GM12878 (cell line): ENCODE data around the gene LRRC8A. TPM values are rescaled to one million over a fixed set of nuclear protein-coding genes. Genes with fewer than 3 reads are reported as not detected.
A peak's percentile ranks its signal among the peaks of the same experiment; 100 is the strongest.
"Not testable (repeated sequence)": the region's sequence is repeated elsewhere in the genome, so short reads cannot be mapped to it uniquely, and the experiment has no call there.

Experiments used
- ATAC-seq: fragments of 200-7000 bp; cut with Tn5 transposase; 3 replicates; pipeline ENCODE4 v1.9.1; 2020; ENCODE audit warnings: mild to moderate bottlenecking, moderate library complexity
- BruUV-seq: library from RNA; stranded (reverse); fragments of 400-500 nt; replicated peaks from 2 replicates; lab custom pipeline; 2021; lab: Mats Ljungman, UMichigan
- CTCF ChIA-PET: fragments of 300-600 bp; sonication (Branson Sonifier 250); formaldehyde crosslinking; extraction: SDS; loops from one replicate; lab custom pipeline; 2021; ENCODE audit warnings: inconsistent platforms; lab: Yijun Ruan, JAX
- POLR2A ChIA-PET: fragments of 350-600 bp; formaldehyde crosslinking; extraction: SDS; loops from one replicate; lab custom pipeline; 2021; ENCODE audit warnings: inconsistent platforms; lab: Charles Lee
- RAD21 ChIA-PET: fragments of 300-600 bp; sonication (Branson Sonifier 250); formaldehyde crosslinking; loops from one replicate; lab custom pipeline; 2023; ENCODE audit warnings: antibody characterized with exemption; ENCODE audit not compliant: unreplicated experiment; lab: Charles Lee
- SMC1A ChIA-PET: fragments of 300-600 bp; sonication (Branson Sonifier 250); formaldehyde crosslinking; loops from one replicate; lab custom pipeline; 2023; ENCODE audit not compliant: unreplicated experiment, uncharacterized antibody; lab: Charles Lee
- DNase-seq: peaks from one replicate; pipeline ENCODE4 v3.0.0-alpha.2; 2011; ENCODE audit warnings: low read depth, low spot score
- FAIRE-seq: peaks from 3 replicates; lab custom pipeline; 2011; peaks lifted over from hg19 to GRCh38; lab: Jason Lieb, UNC
- H2AFZ ChIP-seq: 2 replicates; pipeline ENCODE4 v1.6.0; 2011; ENCODE audit warnings: low read depth, low read length, control low read depth; ENCODE audit not compliant: control insufficient read depth
- H3K27ac ChIP-seq: 2 replicates; pipeline ENCODE4 v1.5.1; 2011; ENCODE audit warnings: control low read depth; ENCODE audit not compliant: control insufficient read depth, insufficient read depth
- H3K27me3 ChIP-seq, 2 experiments: replicated peaks in 1 of 2; 2 replicates each; pipeline versions ENCODE4 v1.6.0 to v1.6.1; 2011; ENCODE audit warnings: low read length in 1 of 2; ENCODE audit not compliant: control insufficient read depth in 2 of 2, insufficient read depth in 2 of 2
- H3K36me3 ChIP-seq, 2 experiments: 2 replicates each; pipeline ENCODE4 v1.5.1; 2011; ENCODE audit warnings: low read length in 1 of 2; ENCODE audit not compliant: control insufficient read depth in 2 of 2, insufficient read depth in 2 of 2
- H3K4me1 ChIP-seq: 2 replicates; pipeline ENCODE4 v1.6.1; 2011; ENCODE audit warnings: mild to moderate bottlenecking, low read length, moderate library complexity, mixed read lengths; ENCODE audit not compliant: control insufficient read depth, insufficient read depth
- H3K4me2 ChIP-seq: 2 replicates; pipeline ENCODE4 v1.6.0; 2011; ENCODE audit warnings: control low read depth; ENCODE audit not compliant: control insufficient read depth, insufficient read depth
- H3K4me3 ChIP-seq: fragments of 200-600 bp; sonication (generic); 2 replicates; pipeline ENCODE4 v1.5.1; 2016
- H3K79me2 ChIP-seq: 2 replicates; pipeline ENCODE4 v1.6.0; 2011; ENCODE audit warnings: low read length; ENCODE audit not compliant: control insufficient read depth, insufficient read depth
- H3K9ac ChIP-seq: 2 replicates; pipeline ENCODE4 v1.8.0; 2011; ENCODE audit warnings: low read length, control low read depth, mixed read lengths; ENCODE audit not compliant: control insufficient read depth, insufficient read depth
- H3K9me3 ChIP-seq: replicated peaks from 3 replicates; pipeline ENCODE4 v1.5.1; 2011; ENCODE audit warnings: mild to moderate bottlenecking, low read length; ENCODE audit not compliant: control insufficient read depth, insufficient read depth
- H4K20me1 ChIP-seq: 2 replicates; pipeline ENCODE4 v1.6.0; 2011; ENCODE audit not compliant: control insufficient read depth, insufficient read depth
- RAD21 ChIP-seq: IDR thresholded peaks from 2 replicates; pipeline ENCODE4 v1.6.1; 2011; ENCODE audit warnings: mild to moderate bottlenecking, low read depth, low read length, moderate library complexity; ENCODE audit not compliant: insufficient read depth
- WGBS: methylation state at CpG from one replicate; pipeline ENCODE4 v1.1.6; 2016; ENCODE audit warnings: low lambda C conversion rate; ENCODE audit not compliant: insufficient replicate concordance, insufficient coverage; ENCODE audit errors: missing lambda C conversion rate; 5-methylcytosine and 5-hydroxymethylcytosine counted together
- in situ Hi-C: fragments of 300-500 bp; cut with MboI; formaldehyde crosslinking; loops from 9 replicates; pipeline ENCODE4 v1.14.3; 2018; ENCODE audit warnings: mixed read lengths
- intact Hi-C: fragments of 100-400 bp; cut with micrococcal nuclease; formaldehyde crosslinking; loops from one replicate; pipeline ENCODE4 v1.14.2; 2022; ENCODE audit not compliant: unreplicated experiment
- polyA plus RNA-seq, 11 experiments: library from polyadenylated mRNA; depleted of rRNA in 4 of 11; unstranded in 6 of 11; stranded (reverse) in 5 of 11; fragments of >200 nt; fragmentation: Nextera tagmentation in 4 of 11; fragmentation: Illumina TruSeq in 1 of 11; extraction: Ambion mirVana in 4 of 11; extraction: Trizol in 1 of 11; gene quantifications; 1 replicate in 1 of 11; 2 replicates in 10 of 11; pipeline versions ENCODE4 v1.2.1 to v1.2.3, GENCODE V29; 2011 to 2016; ENCODE audit warnings: inconsistent platforms in 2 of 11, missing spikeins in 2 of 11, low read depth in 1 of 11
- total RNA-seq, 4 experiments: library from RNA; depleted of rRNA in 3 of 4; stranded (reverse); fragments of >200 nt in 3 of 4; fragmentation: Illumina TruSeq in 1 of 4; extraction: Trizol in 1 of 4; gene quantifications; 2 replicates each; pipeline versions ENCODE4 v1.2.1 to v1.2.3, GENCODE V29; 2013 to 2021
- TF ChIP-seq, protein P1 (sequence below), 3 experiments: IDR thresholded peaks in 2 of 3; conservative IDR thresholded peaks in 1 of 3; 2 replicates each; pipeline ENCODE4 v1.5.1; 2011; ENCODE audit warnings: low read depth in 3 of 3, low read length in 3 of 3, mild to moderate bottlenecking in 3 of 3, control low read depth in 2 of 3, moderate library complexity in 2 of 3, inconsistent platforms in 1 of 3, mixed read lengths in 1 of 3; ENCODE audit not compliant: control insufficient read depth in 2 of 3, insufficient read depth in 1 of 3; ENCODE audit errors: extremely low read depth in 1 of 3

The LRRC8A gene
- total and polyA plus RNA-seq, 10 of the 15 experiments (the other 5 are each of a cell fraction or from before 2014, with no cell fraction given) = 1.6 to 15.9 (median 9.7) TPM

DNA sequence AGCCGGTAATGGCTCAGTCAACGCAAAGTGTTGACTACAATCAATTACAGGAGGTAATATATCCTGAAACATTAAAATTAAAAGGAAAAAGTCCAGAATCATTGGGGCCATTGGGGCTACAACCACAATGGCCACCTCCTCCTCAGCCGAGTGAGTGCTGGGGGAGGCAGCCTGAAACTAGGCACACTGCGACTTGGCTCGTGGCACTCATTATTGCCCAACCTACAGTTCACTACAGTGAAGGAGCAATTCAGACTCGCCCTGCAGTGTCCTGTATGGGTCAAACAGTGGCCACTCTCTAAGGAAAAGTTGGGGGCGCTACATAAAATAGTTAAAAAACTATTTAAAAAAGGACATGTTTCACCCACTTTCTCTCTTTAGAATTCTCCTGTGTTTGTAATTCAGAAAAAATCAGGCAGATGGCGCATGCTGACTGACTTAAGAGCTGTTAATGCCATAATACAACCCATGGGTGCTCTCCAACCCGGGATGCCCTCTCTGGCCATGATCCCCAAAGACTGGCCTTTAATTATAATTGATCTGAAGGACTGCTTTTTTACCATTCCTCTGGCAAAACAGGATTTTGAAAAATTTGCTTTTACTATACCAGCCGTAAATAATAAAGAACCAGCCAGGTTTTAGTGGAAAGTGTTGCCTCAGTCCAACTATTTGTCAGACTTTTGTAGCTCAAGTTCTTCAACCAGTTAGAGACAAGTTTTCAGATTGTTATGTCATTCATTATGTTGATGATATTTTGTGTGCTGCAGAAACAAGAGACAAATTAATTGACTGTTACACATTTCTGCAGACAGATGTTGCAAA lies 29.9 kb upstream of the LRRC8A start:
- H3K36me3 ChIP-seq, FAIRE-seq, SMC1A ChIA-PET, H3K27me3 ChIP-seq, RAD21 ChIA-PET, H3K4me2 ChIP-seq, POLR2A ChIA-PET, H3K9me3 ChIP-seq, DNase-seq, H2AFZ ChIP-seq, in situ Hi-C loops, BruUV-seq, intact Hi-C loops, H3K79me2 ChIP-seq, H4K20me1 ChIP-seq, H3K27ac ChIP-seq, H3K4me3 ChIP-seq, H3K9ac ChIP-seq, ATAC-seq: not testable (repeated sequence)
- WGBS = 71% methylated on average over 10 of the region's 10 CpGs
- CTCF ChIA-PET = interaction anchor here (0.8 to 1.7 kb wide), 4 partner anchors 24 to 77 kb away, joined by 3 to 5 read pairs (median 4); partner anchors contain the start of genes KYAT1 and LRRC8A
- TF ChIP-seq RAD21 = 0 out of 2 replicates have a peak, but pooled peaks have one; percentile 13
- TF ChIP-seq, protein P1, sequence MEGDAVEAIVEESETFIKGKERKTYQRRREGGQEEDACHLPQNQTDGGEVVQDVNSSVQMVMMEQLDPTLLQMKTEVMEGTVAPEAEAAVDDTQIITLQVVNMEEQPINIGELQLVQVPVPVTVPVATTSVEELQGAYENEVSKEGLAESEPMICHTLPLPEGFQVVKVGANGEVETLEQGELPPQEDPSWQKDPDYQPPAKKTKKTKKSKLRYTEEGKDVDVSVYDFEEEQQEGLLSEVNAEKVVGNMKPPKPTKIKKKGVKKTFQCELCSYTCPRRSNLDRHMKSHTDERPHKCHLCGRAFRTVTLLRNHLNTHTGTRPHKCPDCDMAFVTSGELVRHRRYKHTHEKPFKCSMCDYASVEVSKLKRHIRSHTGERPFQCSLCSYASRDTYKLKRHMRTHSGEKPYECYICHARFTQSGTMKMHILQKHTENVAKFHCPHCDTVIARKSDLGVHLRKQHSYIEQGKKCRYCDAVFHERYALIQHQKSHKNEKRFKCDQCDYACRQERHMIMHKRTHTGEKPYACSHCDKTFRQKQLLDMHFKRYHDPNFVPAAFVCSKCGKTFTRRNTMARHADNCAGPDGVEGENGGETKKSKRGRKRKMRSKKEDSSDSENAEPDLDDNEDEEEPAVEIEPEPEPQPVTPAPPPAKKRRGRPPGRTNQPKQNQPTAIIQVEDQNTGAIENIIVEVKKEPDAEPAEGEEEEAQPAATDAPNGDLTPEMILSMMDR (IDR thresholded peaks at IDR 0.05 in 2 of 3, conservative IDR thresholded peaks at IDR 0.05 in 1 of 3; ENCODE audit: control insufficient read depth in 2 of 3, extremely low read depth in 1 of 3, insufficient read depth in 1 of 3, low read depth in 3 of 3, low read length in 3 of 3) = peak; percentile 16 to 39 (median 28); a peak in 4 of 6 replicates
- TF ChIP-seq, all 136 proteins: peak for 2; not testable (repeated sequence) for 134
- H3K4me1 ChIP-seq = not testable (repeated sequence)

DNA sequence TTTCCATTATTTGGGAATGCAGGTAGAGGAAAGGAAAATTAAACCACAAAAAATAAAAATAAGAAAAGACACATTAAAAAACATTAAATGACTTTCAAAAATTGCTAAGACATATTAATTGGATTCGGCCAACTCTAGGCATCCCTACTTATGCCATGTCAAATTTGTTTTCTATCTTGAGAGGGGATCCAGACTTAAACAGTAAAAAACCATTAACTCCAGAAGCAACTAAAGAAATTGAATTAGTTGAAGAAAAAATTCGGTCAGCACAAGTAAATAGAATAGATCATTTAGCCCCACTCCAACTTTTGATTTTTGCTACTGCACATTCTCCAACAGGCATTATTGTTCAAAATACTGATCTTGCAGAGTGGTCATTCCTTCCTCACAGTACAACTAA lies 29.3 kb upstream of the LRRC8A start:
- H3K4me2 ChIP-seq, H3K27me3 ChIP-seq, POLR2A ChIA-PET, H3K4me1 ChIP-seq, H4K20me1 ChIP-seq, intact Hi-C loops, H3K9ac ChIP-seq, H3K36me3 ChIP-seq, H3K79me2 ChIP-seq, DNase-seq, H3K9me3 ChIP-seq, SMC1A ChIA-PET, BruUV-seq, H3K4me3 ChIP-seq, H2AFZ ChIP-seq, RAD21 ChIA-PET, ATAC-seq, in situ Hi-C loops, FAIRE-seq, H3K27ac ChIP-seq: not testable (repeated sequence)
- CTCF ChIA-PET = interaction anchor here (0.8 to 1.7 kb wide), 5 partner anchors 11 to 76 kb away, joined by 3 to 5 read pairs (median 3); partner anchors contain the start of genes KYAT1 and LRRC8A
- 50% methylated on average over 2 of the region's 2 CpGs for WGBS

DNA sequence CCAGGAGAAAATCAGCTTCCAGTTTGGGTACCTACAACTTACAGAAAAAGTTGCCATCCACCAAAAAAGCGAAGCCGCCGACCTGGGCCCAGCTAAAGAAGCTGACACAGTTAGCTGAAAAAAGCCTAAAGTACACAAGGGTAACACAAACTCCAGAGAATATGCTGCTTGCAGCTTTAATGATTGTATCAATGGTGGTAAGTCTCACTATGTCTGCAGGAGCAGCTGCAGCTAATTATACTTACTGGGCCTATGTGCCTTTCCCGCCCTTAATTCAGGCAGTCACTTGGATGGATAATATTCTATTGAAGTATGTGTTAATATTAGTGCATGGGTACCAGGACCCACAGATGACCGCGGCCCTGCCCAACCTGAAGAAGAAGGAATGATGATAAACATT lies 27.5 kb upstream of the LRRC8A start:
- H3K4me1 ChIP-seq, H3K36me3 ChIP-seq, H3K9me3 ChIP-seq, RAD21 ChIA-PET, BruUV-seq, H3K27me3 ChIP-seq, in situ Hi-C loops, intact Hi-C loops, H3K79me2 ChIP-seq, DNase-seq, H2AFZ ChIP-seq, H4K20me1 ChIP-seq, FAIRE-seq, POLR2A ChIA-PET, H3K4me3 ChIP-seq, H3K4me2 ChIP-seq, ATAC-seq, H3K9ac ChIP-seq, H3K27ac ChIP-seq: not testable (repeated sequence)
- WGBS = 96% methylated on average over 6 of the region's 6 CpGs
- ChIA-PET SMC1A (interaction anchor here (0.6 to 1.4 kb wide), 3 partner anchors 8 to 143 kb away, joined by 3 read pairs; no protein-coding TSS in a partner anchor), CTCF (interaction anchor here (0.9 kb wide), 2 partner anchors 26 to 74 kb away, joined by 3 read pairs; no protein-coding TSS in a partner anchor)
